Islet of Langerhans (tissue), 1 donor: ENCODE results near the gene PDK2.

Source experiments
- FAIRE-seq: peaks from one replicate; lab custom pipeline; 2011; peaks lifted over from hg19 to GRCh38; lab: Jason Lieb, UNC

PDK2 gene

DNA sequence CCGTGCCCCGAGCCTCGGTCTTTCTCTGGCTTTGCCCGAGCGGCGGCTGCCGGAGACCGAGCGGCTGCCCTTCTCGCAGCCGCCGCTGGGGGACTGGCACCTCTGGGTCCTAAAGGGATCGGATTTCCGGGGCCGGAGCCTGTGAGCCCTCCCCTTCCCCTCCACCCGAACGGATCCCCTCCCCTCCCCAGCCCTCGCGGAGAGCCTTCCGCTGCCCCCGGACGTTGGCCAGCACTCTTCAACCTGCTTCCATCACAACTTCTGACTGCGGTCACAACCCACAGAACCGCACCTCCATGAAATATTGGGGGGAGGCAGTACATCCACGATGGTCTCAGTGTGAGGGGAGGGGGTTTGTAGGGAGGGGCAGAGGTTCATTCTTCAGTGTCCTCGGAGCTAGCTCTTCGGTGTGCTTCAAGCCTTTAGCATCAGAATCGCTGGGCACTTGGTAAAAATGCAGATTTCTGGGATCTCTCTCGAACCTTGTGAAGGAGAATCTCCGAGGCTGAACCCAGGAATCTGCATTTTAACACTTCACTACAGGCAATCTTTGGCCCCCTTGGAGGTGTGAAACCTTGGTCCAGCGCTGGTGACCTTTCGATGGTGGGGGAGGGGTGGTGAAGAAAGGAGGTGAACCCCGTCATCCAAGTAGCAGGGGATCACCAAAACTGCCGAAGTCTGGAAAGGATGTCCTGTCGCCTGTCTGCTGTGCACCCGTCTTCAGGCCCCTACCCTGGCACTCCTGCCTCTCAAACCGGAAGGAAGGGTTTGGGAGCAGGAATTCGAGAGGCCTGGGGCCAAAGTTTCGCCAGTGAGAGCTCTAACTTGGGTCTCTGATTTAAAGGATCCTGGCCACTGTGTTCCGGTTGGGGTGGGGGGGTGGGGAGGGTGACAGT lies 56.1 kb downstream of the PDK2 start:
- FAIRE-seq: no peak

DNA sequence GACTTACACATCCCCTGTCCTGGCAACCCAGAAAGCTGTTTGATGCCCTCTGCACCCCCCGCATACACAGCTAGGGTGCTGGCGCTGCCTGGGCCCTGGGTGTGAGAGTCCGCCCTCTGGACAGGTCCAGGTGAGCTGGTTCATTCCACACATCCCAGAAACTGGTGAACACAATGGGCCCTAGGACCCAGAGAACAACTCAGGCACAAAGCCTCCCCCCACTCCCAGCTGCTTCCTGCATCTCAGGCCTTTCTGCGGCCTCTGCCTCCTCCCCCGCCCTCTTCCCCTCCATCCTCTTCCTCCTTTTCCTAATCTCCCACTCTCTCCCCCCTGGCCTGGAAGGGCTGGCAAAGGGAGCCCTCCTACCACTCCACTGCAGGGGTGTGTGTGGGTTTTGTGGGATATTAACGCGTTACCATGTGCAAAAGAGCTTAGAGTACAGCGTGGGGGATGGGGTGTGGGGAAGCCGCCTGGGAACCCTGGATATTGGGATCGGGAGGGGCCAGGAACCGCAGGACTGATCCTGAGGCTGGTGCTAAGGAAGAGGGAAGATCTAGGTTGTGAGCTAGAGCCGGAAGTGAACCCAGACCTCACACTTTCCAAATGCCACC lies 56.9 kb downstream of the PDK2 start:
- FAIRE-seq: no peak

DNA sequence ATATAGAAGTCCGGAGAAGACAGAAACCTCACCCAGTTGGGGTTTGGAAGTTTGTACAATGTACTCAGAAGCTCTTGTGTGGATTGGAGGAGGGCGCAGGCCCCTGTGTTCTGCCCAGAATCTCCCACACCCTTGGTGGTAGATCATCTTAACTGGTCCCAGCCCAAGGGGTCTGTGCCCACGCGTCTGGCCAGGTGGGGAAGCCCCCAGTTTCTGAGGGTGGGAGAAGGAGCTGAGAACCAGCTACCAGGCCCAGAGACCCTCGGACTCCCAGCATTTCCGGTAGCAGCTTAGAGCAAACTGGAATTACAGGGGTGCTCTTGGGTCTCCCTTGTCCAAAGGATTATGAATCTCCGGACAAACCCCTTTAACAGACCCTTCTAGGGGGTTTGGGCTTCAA lies 57.6 kb downstream of the PDK2 start:
- FAIRE-seq: no peak

DNA sequence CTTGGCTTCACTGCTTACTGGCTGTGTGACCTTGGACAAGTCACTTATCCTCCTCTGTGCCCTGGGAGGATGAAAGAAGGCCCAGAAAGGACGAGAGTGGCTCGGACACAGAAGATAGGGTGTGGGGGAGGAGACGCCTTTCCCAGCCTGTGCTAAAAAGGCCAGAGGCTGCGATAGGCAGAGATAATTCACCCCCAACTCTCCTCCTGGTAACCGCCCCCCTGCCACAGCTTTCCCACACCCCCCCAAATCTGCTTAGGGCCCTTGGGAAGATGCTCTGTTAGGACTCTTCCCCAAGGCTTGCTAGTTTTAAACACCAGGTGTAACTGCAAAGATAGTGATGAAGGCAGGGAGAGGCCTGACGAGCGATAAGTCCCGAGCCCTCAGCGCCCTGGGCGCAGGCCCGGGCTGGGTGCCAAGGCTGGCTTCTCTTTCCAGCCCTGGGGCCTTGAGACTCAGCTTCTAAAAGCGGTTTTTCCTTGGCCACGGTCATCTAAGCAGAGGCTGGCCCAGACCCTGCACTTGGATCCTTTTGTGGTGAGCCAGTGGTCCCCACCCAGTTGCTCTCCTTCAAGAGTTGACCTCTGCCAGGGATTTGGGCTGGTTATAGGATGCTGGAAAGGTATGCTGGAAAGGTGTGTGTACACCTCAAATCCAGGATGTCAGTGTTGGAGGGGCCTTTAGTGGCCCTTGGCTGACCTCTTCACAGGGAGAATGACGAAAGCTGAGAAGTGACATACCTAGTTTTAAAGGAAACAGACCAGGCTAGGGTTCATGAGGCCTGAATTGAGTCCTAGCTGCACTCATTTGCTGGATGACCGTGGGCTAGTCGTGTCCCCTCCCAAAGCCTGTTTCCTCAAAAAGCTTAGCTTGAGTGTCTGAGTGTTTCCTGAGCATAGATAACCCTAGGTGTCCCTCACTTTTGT lies 58.8 kb downstream of the PDK2 start:
- no peak for FAIRE-seq

DNA sequence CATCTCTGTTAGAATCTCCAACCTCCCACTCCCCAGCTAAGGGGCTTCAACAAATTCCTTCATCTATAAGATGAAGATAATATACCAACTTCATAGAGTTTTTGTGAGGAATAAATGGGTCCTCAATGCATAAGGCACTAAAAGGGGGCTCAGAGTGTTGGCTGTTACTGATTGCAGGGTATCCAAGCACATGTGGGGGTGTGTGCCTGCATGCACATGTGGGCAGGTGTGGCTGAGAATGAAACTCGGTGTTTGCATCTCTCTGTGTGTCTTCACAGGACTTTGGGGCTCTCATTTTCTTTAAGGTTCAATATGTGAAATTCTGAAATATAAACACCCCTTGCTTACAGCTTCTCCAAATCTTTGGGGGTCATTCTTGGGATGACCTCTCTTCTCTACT lies 59.5 kb downstream of the PDK2 start:
- no peak for FAIRE-seq

DNA sequence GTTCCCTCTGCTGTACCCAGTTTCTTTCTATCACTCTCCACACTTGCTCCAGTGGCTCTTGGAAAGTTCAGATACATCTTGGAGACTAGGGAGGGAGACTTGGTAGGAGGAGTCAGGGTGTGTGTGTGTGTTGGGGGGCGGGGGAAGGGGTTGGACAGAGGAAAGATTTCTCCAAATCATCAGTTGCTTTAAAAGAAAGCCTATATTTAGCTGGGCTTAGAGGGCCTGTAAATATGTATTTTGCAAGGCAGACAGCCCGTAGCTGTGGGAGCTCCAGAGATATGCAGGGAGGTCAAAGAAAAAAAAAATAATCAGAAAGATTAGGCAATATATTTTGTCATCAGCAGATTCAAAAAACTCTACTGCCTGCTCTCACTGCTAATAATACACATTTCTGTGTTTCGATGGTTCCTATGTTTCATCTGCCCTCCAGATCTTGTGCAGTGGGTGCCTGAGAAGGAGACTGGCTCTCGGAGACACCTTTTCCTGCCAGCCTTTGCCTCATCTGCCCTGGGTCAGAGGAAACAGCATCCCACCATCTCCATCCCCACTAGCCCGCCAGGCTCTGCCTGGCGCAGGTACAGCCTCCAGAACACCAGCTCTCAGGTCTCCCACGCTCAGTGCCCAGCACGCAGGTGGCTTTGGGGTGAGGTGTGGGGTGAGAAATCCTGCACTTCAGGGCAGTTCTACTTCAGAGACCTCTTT lies 60.1 kb downstream of the PDK2 start:
- FAIRE-seq: no peak

DNA sequence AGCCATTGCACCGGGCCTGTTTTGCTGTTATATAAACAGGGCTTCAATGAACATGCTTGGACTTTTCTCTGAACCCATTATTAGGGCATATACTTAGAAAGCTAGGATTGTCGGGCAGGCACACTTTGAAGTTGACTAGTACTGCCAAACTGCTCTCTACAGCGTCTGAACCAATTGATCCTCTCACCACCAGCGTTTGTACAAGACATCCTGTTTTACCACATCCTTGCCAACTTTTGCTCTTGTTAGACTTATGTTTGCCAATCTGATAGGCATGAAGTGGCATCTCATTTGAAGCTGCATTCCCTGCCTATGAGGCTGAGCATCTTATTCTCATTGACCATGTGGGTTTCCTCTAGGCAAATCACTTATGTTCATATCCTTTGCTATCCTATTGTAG lies 62.7 kb downstream of the PDK2 start:
- FAIRE-seq: no peak

DNA sequence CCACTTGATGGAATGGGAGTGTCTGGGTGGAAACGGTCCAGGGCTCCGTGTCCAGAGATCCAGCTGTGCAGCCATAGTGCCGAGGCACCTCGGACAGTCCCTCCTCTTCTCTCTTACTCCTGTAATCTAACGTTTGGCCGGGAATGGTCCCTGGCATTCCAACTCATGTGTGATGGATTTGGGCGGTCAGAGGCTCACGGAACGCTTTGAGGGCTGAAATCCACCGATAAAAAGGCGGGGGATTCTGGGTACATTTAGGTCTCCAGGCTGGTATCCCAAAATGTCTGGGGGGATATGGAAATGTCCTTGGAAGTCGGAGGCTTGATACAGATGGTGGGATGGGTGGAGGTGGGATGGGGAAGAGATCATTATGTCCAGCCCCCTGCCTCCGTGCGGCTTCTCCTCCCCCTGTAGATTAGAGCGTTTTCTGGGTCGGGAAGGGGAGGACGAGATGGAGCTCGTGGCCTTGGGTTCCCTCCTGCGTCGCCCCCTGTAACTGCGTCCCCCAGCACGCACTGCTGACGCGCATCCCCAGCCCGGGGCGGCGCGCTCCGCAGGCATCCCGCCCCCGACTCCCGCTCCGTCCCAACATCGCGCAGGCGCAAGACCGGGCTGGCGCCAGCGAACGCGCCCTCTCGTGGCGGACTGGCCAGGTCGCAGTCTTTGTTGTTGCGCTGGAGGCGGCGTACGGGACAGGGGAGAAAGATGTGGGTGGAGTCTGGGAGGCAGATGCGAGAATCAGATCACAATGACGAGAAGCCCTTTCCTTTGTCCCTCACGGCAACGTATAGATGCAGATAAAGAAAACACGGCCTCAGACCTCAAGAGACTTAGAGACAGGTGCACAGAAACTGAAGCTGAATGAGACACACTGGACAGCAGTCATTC lies 66.1 kb downstream of the PDK2 start:
- FAIRE-seq: no peak
